ENCODE data around the gene B4GALT1. TPM values are rescaled to one million over a fixed set of nuclear protein-coding genes. Genes with fewer than 3 reads are reported as not detected.

Gene B4GALT1, protein sequence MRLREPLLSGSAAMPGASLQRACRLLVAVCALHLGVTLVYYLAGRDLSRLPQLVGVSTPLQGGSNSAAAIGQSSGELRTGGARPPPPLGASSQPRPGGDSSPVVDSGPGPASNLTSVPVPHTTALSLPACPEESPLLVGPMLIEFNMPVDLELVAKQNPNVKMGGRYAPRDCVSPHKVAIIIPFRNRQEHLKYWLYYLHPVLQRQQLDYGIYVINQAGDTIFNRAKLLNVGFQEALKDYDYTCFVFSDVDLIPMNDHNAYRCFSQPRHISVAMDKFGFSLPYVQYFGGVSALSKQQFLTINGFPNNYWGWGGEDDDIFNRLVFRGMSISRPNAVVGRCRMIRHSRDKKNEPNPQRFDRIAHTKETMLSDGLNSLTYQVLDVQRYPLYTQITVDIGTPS
- 10 to 100 TPM; 13.1 to 66.3 (median 37.1) TPM for total RNA-seq

DNA sequence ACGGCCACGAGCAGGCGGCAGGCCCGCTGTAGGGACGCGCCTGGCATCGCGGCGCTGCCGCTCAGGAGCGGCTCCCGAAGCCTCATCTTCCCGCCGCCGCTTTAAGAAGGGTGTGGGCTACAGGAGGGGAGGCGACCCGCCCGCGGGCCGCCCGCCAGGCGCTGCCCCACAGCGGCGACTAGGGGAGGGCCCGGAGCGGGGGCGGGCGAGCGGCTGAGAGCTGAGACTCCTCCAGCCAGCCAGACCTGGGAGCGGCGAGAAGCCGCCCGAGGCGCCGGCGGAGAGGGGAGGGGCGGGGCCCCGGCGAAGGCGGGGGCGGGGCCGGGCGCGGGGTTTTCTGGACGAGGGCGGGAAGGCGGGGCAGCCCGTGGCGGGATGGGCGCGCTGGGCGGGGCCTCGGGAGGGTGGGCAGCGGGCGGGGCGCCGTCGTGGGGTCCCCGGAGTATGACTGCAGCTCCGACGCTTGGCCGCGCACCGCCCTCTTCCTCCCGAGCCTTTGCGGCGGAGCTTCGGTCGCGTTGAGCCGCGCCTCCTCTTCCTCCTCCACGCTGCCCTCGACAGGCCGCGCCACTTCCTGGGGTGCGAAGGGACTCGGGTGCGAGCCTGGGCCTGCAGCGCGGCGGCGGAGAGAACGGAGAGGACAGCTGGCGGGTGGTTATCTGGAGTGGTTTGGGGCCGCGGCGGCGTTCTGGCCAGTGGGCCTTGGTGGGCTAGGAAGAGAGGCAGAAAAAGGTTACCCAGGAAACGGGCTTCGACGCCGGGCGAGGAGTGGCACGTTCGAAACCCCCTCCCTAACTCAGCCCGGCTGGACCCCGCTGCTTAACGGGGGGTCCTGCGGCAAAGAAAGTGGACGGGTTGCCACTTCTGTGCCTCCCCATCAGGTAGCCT is at the start of gene B4GALT1:
B4GALT1 (minus strand) TSS at position 253 of the 888 bp plus-strand sequence; CDS start at position 86, 167 bp downstream.
- intact Hi-C loops (cut with DNase I; ENCODE audit: low total_unique reads): no loop called here
- peak within 1 kb of the TSS; percentile 75 to 93 for H3K4me3 ChIP-seq
- no peaks in the 10 kb centered on the region for H3K9me3 ChIP-seq
- no peaks in the 10 kb centered on the region for H3K36me3 ChIP-seq
- peak; percentile 94 to 98 for DNase-seq
- peak within 1 kb of the TSS; percentile 95 to 96 for H3K27ac ChIP-seq
- H3K4me1 ChIP-seq: peaks cover 0 to 16% of the 10 kb centered on the region in 2 donors
- no peaks in the 10 kb centered on the region for H3K27me3 ChIP-seq
- TF ChIP-seq POLR2A (IDR thresholded peaks at IDR 0.05): peak; percentile 73 to 86
- TF ChIP-seq, protein P1, sequence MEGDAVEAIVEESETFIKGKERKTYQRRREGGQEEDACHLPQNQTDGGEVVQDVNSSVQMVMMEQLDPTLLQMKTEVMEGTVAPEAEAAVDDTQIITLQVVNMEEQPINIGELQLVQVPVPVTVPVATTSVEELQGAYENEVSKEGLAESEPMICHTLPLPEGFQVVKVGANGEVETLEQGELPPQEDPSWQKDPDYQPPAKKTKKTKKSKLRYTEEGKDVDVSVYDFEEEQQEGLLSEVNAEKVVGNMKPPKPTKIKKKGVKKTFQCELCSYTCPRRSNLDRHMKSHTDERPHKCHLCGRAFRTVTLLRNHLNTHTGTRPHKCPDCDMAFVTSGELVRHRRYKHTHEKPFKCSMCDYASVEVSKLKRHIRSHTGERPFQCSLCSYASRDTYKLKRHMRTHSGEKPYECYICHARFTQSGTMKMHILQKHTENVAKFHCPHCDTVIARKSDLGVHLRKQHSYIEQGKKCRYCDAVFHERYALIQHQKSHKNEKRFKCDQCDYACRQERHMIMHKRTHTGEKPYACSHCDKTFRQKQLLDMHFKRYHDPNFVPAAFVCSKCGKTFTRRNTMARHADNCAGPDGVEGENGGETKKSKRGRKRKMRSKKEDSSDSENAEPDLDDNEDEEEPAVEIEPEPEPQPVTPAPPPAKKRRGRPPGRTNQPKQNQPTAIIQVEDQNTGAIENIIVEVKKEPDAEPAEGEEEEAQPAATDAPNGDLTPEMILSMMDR (IDR thresholded peaks at IDR 0.05): peak in 1 of 4 experiments; percentile 27

DNA sequence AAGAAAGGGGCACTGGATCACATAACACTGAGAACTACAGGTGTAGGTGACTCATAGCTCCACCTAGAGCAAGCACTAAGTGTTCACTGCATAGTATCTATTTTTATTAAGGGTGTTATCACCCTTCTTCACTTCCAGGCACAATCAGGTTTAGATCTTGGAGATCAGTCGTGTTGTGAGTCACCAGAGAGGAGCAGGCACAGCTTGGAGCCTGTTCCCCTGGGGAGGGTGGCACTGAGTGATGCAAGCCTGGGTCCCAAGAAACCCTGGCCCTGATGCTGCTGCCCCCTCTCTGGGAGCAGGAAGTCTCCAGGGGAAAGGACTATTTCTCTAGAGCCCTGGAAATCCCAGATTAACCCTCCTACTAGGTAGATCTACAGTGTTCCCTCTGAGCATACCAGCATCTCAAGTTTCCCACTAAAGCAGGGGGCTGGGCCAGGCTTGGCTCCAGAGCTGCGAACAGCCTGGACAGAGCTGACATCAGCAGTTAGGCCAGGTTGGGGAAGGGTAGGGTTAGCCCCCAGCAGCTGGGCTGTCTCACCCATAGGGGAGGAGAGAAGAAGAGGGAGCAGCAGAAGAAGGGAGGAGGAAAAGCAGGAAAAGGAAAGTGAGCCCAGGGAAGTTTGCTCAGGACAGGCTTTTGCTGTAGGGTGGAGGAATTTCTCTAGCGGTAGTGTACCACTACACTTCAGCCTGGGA is 44.7 kb upstream of the B4GALT1 start:
- no peak for DNase-seq
- H3K4me1 ChIP-seq: no peaks in the 10 kb centered on the region
- no peaks in the 10 kb centered on the region for H3K27me3 ChIP-seq
- H3K36me3 ChIP-seq: no peaks in the 10 kb centered on the region
- intact Hi-C loops (cut with DNase I; ENCODE audit: low total_unique reads): no loop called here
- no peak overlapping the region for H3K4me3 ChIP-seq
- no peak for TF ChIP-seq POLR2A (IDR thresholded peaks at IDR 0.05)
- TF ChIP-seq, protein P1 (IDR thresholded peaks at IDR 0.05): no peak
- no peak overlapping the region for H3K27ac ChIP-seq
- H3K9me3 ChIP-seq: no peaks in the 10 kb centered on the region

DNA sequence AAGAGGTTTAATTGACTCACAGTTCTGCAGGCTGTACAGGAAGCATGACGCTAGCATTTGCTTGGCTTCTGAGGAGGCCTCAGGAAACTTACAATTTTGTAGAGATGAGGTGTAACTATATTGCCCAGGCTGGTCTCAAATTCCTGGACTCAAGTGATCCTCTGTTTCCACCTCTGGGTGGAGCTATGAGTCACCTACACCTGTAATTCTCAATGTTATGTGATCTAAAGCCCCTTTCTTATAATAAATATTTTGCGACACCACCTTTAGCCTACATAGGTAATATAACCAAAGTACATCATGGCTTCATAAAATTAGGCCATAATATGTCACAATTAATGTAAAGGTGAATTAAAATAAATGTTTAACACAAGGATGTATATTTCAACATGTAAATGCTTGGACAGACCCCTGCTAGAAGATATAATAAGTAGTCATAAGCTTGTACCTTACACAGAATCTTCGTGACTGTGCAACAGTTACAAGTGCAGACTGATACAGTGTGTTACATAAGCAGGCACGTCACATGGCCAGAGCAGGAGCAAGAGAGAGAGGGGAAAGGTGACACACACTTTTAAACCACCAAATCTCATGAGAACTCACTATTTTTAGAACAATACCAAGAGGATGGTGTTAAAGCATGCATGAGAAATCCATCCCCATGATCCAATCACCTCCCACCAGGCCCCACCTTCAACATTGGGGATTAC is 43.0 kb upstream of the B4GALT1 start:
- no peak overlapping the region for H3K27ac ChIP-seq
- intact Hi-C loops (cut with DNase I; ENCODE audit: low total_unique reads): no loop called here
- no peak for TF ChIP-seq POLR2A (IDR thresholded peaks at IDR 0.05)
- no peaks in the 10 kb centered on the region for H3K27me3 ChIP-seq
- H3K4me1 ChIP-seq: no peaks in the 10 kb centered on the region
- no peak for DNase-seq
- H3K36me3 ChIP-seq: no peaks in the 10 kb centered on the region
- H3K4me3 ChIP-seq: no peak overlapping the region
- no peaks in the 10 kb centered on the region for H3K9me3 ChIP-seq

DNA sequence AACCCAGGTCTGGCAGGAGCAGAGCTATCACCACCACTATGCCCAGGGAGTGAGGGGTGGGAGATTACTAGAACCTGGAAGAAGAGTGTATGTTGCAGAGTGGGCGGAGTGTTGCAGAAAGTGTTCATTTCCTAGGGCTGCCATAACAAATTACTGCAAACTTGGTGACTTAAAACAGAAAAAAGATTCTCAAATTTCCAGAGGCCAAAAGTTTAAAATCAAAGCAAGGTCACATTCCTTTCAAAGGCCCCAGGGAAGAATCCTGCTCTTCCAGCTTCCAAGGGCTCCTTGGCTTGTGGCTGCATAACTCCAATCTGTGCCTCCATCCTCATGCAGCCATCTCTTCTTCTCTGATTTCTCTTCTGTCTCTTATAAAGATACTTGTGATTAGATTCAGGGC is 42.3 kb upstream of the B4GALT1 start:
- Histone ChIP-seq H3K27me3 (no peaks in the 10 kb centered on the region), H3K27ac (no peak overlapping the region), H3K4me1 (no peaks in the 10 kb centered on the region), H3K36me3 (no peaks in the 10 kb centered on the region), H3K4me3 (no peak overlapping the region), H3K9me3 (no peaks in the 10 kb centered on the region)
- intact Hi-C loops (cut with DNase I; ENCODE audit: low total_unique reads): no loop called here
- no peak for DNase-seq
- TF ChIP-seq, protein P1 (IDR thresholded peaks at IDR 0.05): no peak
- TF ChIP-seq POLR2A (IDR thresholded peaks at IDR 0.05): no peak

All from uterus (tissue), 4 donors.